ENCODE results near the gene SLC6A8.

- TF ChIP-seq CTCF (IDR thresholded peaks at IDR 0.05), result no peak
- TF ChIP-seq POLR2A (IDR thresholded peaks at IDR 0.05), result no peak
- TF ChIP-seq POLR2AphosphoS5 (IDR thresholded peaks at IDR 0.05), result no peak
Measured at GRCh38 chrX:153638041-153638371, 49.7 kb upstream of the SLC6A8 start.

Measured in prostate gland (tissue), 2 donors.